CD4-positive, alpha-beta T cell treated with Interleukin-2 at 100 ng/mL for 4 hours (primary cell): ENCODE measurements around the gene NRAP.
A peak's percentile ranks its signal among the peaks of the same experiment; 100 is the strongest.

Source experiments
- DNase-seq: peaks from one replicate; pipeline ENCODE4 v3.0.0-alpha.2; 2020; ENCODE audit warnings: low spot score

Gene NRAP

GRCh38 chr10:113663908-113664307 lies at the start of gene NRAP:
Gene NRAP (minus strand): TSS chr10:113664041. CDS start chr10:113663882, 159 bp downstream.
- DNase-seq, result no peak

- no peak for DNase-seq
These were observed 49.8 kb upstream of the NRAP start for GRCh38 chr10:113713640-113713982.

GRCh38 chr10:113712755-113713639 lies 49.2 kb upstream of the NRAP start:
- no peak for DNase-seq

- no peak for DNase-seq
These were observed 48.2 kb upstream of the NRAP start for GRCh38 chr10:113712024-113712423.

GRCh38 chr10:113711142-113711541 lies 47.3 kb upstream of the NRAP start:
- DNase-seq, result no peak

GRCh38 chr10:113709221-113709838 lies 45.5 kb upstream of the NRAP start:
- no peak for DNase-seq

GRCh38 chr10:113708640-113709039 lies 44.8 kb upstream of the NRAP start:
- DNase-seq, result no peak

- no peak for DNase-seq
These were observed 42.8 kb upstream of the NRAP start for GRCh38 chr10:113706623-113707022.

- DNase-seq, result no peak
These were observed 41.5 kb upstream of the NRAP start for GRCh38 chr10:113705344-113705652.

- DNase-seq, result peak; percentile 26
These were observed 40.9 kb upstream of the NRAP start for GRCh38 chr10:113704637-113705343.

GRCh38 chr10:113697595-113697994 lies 33.8 kb upstream of the NRAP start:
- no peak for DNase-seq

GRCh38 chr10:113695691-113696090 lies 31.9 kb upstream of the NRAP start:
- no peak for DNase-seq

GRCh38 chr10:113693348-113693747 lies 29.5 kb upstream of the NRAP start:
- no peak for DNase-seq

- no peak for DNase-seq
These were observed 28.4 kb upstream of the NRAP start for GRCh38 chr10:113692271-113692670.

GRCh38 chr10:113691381-113691780 lies 27.5 kb upstream of the NRAP start:
- no peak for DNase-seq

GRCh38 chr10:113690749-113691148 lies 26.9 kb upstream of the NRAP start:
- no peak for DNase-seq

GRCh38 chr10:113689574-113689973 lies 25.7 kb upstream of the NRAP start:
- no peak for DNase-seq

GRCh38 chr10:113689057-113689456 lies 25.2 kb upstream of the NRAP start:
- DNase-seq, result no peak

GRCh38 chr10:113687037-113687436 lies 23.2 kb upstream of the NRAP start:
- no peak for DNase-seq

- DNase-seq, result no peak
These were observed 22.2 kb upstream of the NRAP start for GRCh38 chr10:113686028-113686427.

GRCh38 chr10:113683300-113683699 lies 19.5 kb upstream of the NRAP start:
- DNase-seq, result no peak

GRCh38 chr10:113681533-113682470 lies 18.0 kb upstream of the NRAP start:
- DNase-seq, result peak; percentile 32
